H1 (cell line): ENCODE measurements around the gene OTUB1. TPM values are rescaled to one million over a fixed set of nuclear protein-coding genes. Genes with fewer than 3 reads are reported as not detected.

Experiments
- ASH2L ChIP-seq: fragments of 200-600, 300-600 bp; sonication (generic); IDR thresholded peaks from one replicate; pipeline ENCODE4 v1.7.1; 2017; ENCODE audit warnings: low read length
- BCL11A ChIP-seq, 2 experiments: IDR thresholded peaks; one replicate each; pipeline ENCODE4 v1.6.1; 2011; ENCODE audit warnings: low read depth in 2 of 2, low read length in 2 of 2, mild to moderate bottlenecking in 2 of 2
- EP300 ChIP-seq, 2 experiments: IDR thresholded peaks; 1 replicate in 1 of 2; 2 replicates in 1 of 2; pipeline ENCODE4 v1.6.1; 2011 to 2012; ENCODE audit warnings: low read depth in 2 of 2, low read length in 2 of 2, mild to moderate bottlenecking in 2 of 2, borderline replicate concordance in 1 of 2, inconsistent platforms in 1 of 2, moderate library complexity in 1 of 2
- FOSL1 ChIP-seq: IDR thresholded peaks from 2 replicates; pipeline ENCODE4 v1.6.1; 2011; ENCODE audit warnings: mild to moderate bottlenecking, low read depth, low read length, moderate library complexity; ENCODE audit not compliant: insufficient read depth
- HDAC2 ChIP-seq, 2 experiments: fragments of 300-600 bp in 1 of 2; sonication (generic) in 1 of 2; IDR thresholded peaks; 2 replicates each; pipeline ENCODE4 v1.6.1; 2011 to 2012; ENCODE audit warnings: low read depth in 2 of 2, low read length in 2 of 2, mild to moderate bottlenecking in 2 of 2, moderate library complexity in 2 of 2, borderline replicate concordance in 1 of 2, inconsistent platforms in 1 of 2
- JUN ChIP-seq: IDR thresholded peaks from 2 replicates; pipeline ENCODE4 v1.6.1; 2011; ENCODE audit warnings: low read depth, mild to moderate bottlenecking, improper control_type of control experiment, low read length
- JUND ChIP-seq: IDR thresholded peaks from 2 replicates; pipeline ENCODE4 v1.6.1; 2011; ENCODE audit warnings: mild to moderate bottlenecking, improper control_type of control experiment, low read length
- KDM4A ChIP-seq: IDR thresholded peaks from one replicate; pipeline ENCODE4 v1.7.1; 2012; ENCODE audit warnings: low read depth, mild to moderate bottlenecking, moderate library complexity, low read length, inconsistent platforms; ENCODE audit not compliant: severe bottlenecking
- KDM5A ChIP-seq: fragments of 200-600 bp; IDR thresholded peaks from 2 replicates; pipeline ENCODE4 v1.7.1; 2012; ENCODE audit warnings: mild to moderate bottlenecking, low read length, inconsistent platforms, mixed read lengths
- MAFK ChIP-seq: IDR thresholded peaks from 2 replicates; pipeline ENCODE4 v1.6.1; 2012; ENCODE audit warnings: low read depth, mild to moderate bottlenecking, improper control_type of control experiment, low read length
- NRF1 ChIP-seq: IDR thresholded peaks from 2 replicates; pipeline ENCODE4 v1.6.1; 2011; ENCODE audit warnings: mild to moderate bottlenecking, low read depth, low read length, improper control_type of control experiment
- POLR2A ChIP-seq, 2 experiments: IDR thresholded peaks; 1 replicate in 1 of 2; 2 replicates in 1 of 2; pipeline ENCODE4 v1.6.1; 2011; ENCODE audit warnings: low read depth in 2 of 2, low read length in 2 of 2, mild to moderate bottlenecking in 2 of 2; ENCODE audit errors: control extremely low read depth in 1 of 2
- RXRA ChIP-seq: IDR thresholded peaks from 2 replicates; pipeline ENCODE4 v1.6.1; 2011; ENCODE audit warnings: low read depth, mild to moderate bottlenecking, low read length, moderate library complexity; ENCODE audit not compliant: insufficient read depth
- SIN3A ChIP-seq, 2 experiments: IDR thresholded peaks in 1 of 2; conservative IDR thresholded peaks in 1 of 2; 2 replicates each; pipeline ENCODE4 v1.6.1; 2011 to 2012; ENCODE audit warnings: low read length in 2 of 2, improper control_type of control experiment in 1 of 2, low read depth in 1 of 2, mild to moderate bottlenecking in 1 of 2
- SP2 ChIP-seq: IDR thresholded peaks from 2 replicates; pipeline ENCODE4 v1.6.1; 2012; ENCODE audit warnings: mild to moderate bottlenecking, low read length, inconsistent platforms
- SRF ChIP-seq: IDR thresholded peaks from 2 replicates; pipeline ENCODE4 v1.6.1; 2011; ENCODE audit warnings: mild to moderate bottlenecking, low read depth, low read length, moderate library complexity
- SUZ12 ChIP-seq: fragments of 200-600 bp; sonication (generic); IDR thresholded peaks from 2 replicates; pipeline ENCODE4 v1.6.1; 2012; ENCODE audit warnings: mild to moderate bottlenecking, inconsistent platforms, low read length, moderate library complexity, mixed read lengths
- TEAD4 ChIP-seq: IDR thresholded peaks from 2 replicates; pipeline ENCODE4 v1.6.1; 2012; ENCODE audit warnings: low read depth, low read length, inconsistent platforms, mixed read lengths
- polyA plus RNA-seq, 7 experiments: library from polyadenylated mRNA; depleted of rRNA in 3 of 7; stranded (reverse) in 5 of 7; unstranded in 2 of 7; fragments of >200 nt in 5 of 7; fragments of 200-250 nt in 2 of 7; gene quantifications; 1 replicate in 5 of 7; 2 replicates in 1 of 7; 4 replicates in 1 of 7; pipeline versions ENCODE4 v1.2.1 to v1.2.3, GENCODE V29; 2011 to 2013; ENCODE audit warnings: missing spikeins in 2 of 7, mixed read lengths in 2 of 7
- total RNA-seq: library from RNA; stranded (reverse); fragmentation: NEBNext Ultra II Directional; extraction: Animal tissue kit (Norgen Biotek cat#: 25700); gene quantifications from 2 replicates; pipeline ENCODE4 v1.2.1, GENCODE V29; 2021
- TF ChIP-seq, protein P1 (sequence below): IDR thresholded peaks from 2 replicates; pipeline ENCODE4 v1.6.1; 2012; ENCODE audit warnings: inconsistent platforms
- TF ChIP-seq, protein P2 (sequence below): IDR thresholded peaks from 2 replicates; pipeline ENCODE4 v1.6.1; 2011; ENCODE audit warnings: low read depth, mild to moderate bottlenecking, low read length; ENCODE audit not compliant: insufficient read depth
- TF ChIP-seq, protein P3 (sequence below): IDR thresholded peaks from 2 replicates; pipeline ENCODE4 v1.6.1; 2012; ENCODE audit warnings: low read length, inconsistent platforms

The OTUB1 gene
- total and polyA plus RNA-seq, 2 of the 8 experiments (the other 6 are each of a cell fraction or from before 2014, with no cell fraction given) = 110 to 274 TPM

DNA sequence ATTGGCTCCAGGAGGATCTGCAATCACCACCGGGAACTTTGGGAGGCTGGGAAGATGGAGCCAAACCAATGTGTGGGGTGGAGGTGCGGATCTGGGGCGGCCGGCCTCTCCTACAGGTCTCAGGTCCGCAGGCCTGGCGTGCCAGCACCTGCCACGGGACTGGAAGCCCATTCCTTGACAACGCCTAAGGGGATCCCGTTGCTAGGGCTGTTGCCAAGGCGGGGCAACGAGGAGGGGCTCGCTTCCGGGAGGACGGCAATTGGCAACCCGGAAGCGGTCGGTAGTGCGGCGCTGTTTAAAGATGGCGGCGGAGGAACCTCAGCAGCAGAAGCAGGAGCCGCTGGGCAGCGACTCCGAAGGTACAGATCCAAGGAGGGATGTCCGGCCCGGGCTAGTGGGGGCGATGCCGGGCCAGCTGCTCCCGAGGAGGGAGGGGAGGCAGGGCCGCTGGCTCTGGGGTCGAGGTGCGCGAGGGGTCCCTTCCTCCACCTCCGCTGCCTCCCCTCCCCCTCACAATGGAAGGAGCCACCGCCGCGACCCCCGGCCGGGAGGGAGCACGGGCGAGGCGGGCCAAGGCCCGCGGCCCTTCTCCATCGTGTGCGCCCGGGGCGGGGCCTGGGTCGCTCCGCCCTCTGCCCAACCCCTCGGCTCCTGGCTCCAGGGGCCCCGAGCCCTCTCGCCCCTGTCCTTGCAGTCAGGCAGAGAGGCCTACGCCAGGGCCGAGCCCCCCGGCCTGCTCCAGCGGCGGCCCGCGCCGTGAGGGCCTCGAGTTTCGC is at the start of gene OTUB1 (continued):
- TF ChIP-seq RXRA = no peak
- TF ChIP-seq KDM4A = peak; percentile 32
- TF ChIP-seq POLR2A (IDR thresholded peaks at IDR 0.05; ENCODE audit: control extremely low read depth in 1 of 2, low read depth in 2 of 2, low read length in 2 of 2) = peak; percentile 94 to 97
- TF ChIP-seq, protein P1, sequence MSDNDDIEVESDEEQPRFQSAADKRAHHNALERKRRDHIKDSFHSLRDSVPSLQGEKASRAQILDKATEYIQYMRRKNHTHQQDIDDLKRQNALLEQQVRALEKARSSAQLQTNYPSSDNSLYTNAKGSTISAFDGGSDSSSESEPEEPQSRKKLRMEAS = peak; percentile 72; the same call in 1 of the 2 replicates
- peak; percentile 89 for TF ChIP-seq KDM5A
- TF ChIP-seq SUZ12 = no peak
- TF ChIP-seq SRF = 0 out of 2 replicates have a peak, but pooled peaks have one; percentile 14
- TF ChIP-seq HDAC2 (IDR thresholded peaks at IDR 0.05; ENCODE audit: borderline replicate concordance in 1 of 2, low read depth in 2 of 2, low read length in 2 of 2) = peak; percentile 28 to 84; a peak in 2 of 4 replicates
- peak in 1 of 2 experiments; percentile 97; a peak in 2 of 4 replicates for TF ChIP-seq SIN3A (conservative IDR thresholded peaks at IDR 0.05 in 1 of 2, IDR thresholded peaks at IDR 0.05 in 1 of 2; ENCODE audit: low read depth in 1 of 2, low read length in 2 of 2)
- TF ChIP-seq, protein P2, sequence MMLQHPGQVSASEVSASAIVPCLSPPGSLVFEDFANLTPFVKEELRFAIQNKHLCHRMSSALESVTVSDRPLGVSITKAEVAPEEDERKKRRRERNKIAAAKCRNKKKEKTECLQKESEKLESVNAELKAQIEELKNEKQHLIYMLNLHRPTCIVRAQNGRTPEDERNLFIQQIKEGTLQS = no peak
- TF ChIP-seq FOSL1 = no peak
- TF ChIP-seq MAFK = no peak
- TF ChIP-seq JUND = no peak
- no peak for TF ChIP-seq NRF1
- TF ChIP-seq BCL11A (IDR thresholded peaks at IDR 0.05; ENCODE audit: low read depth in 2 of 2, low read length in 2 of 2) = no peak
- no peak for TF ChIP-seq TEAD4
- TF ChIP-seq ASH2L = peak; percentile 91
- TF ChIP-seq, protein P3, sequence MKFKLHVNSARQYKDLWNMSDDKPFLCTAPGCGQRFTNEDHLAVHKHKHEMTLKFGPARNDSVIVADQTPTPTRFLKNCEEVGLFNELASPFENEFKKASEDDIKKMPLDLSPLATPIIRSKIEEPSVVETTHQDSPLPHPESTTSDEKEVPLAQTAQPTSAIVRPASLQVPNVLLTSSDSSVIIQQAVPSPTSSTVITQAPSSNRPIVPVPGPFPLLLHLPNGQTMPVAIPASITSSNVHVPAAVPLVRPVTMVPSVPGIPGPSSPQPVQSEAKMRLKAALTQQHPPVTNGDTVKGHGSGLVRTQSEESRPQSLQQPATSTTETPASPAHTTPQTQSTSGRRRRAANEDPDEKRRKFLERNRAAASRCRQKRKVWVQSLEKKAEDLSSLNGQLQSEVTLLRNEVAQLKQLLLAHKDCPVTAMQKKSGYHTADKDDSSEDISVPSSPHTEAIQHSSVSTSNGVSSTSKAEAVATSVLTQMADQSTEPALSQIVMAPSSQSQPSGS = peak; percentile 56; the same call in 1 of the 2 replicates
- TF ChIP-seq JUN = no peak
- TF ChIP-seq SP2 = no peak
- no peak for TF ChIP-seq EP300 (IDR thresholded peaks at IDR 0.05; ENCODE audit: borderline replicate concordance in 1 of 2, low read depth in 2 of 2, low read length in 2 of 2)
